ENCODE data around the gene SNW1. TPM values are rescaled to one million over a fixed set of nuclear protein-coding genes. Genes with fewer than 3 reads are reported as not detected.
"Not testable (repeated sequence)": the region's sequence is repeated elsewhere in the genome, so short reads cannot be mapped to it uniquely, and the experiment has no call there.

Gene SNW1
- total and polyA plus RNA-seq, 2 of the 4 experiments (the other 2 are of a cell fraction): 28.2 to 30.6 TPM

DNA sequence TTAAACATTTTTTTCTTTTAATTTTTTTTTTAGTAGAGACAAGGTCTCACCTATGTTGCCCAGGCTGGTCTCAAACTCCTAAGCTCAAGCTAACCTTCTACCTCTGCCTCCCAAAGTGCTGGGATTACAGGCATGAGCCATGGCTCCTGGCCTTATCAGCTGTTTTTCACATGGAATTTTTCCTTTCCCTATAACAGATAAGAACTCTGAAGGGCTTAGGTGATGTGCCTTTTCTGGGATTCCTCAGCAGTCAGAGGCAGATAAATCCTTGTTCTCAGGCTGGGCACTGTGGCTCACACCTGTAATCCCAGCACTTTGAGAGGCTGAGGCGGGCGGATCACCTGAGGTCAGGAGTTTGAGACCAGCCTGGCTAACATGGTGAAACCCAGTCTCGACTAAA lies 32.3 kb upstream of the SNW1 start:
- CTCF ChIA-PET; H4K8ac ChIP-seq (ENCODE audit: low read depth in 2 of 2, low read length in 2 of 2); dilution Hi-C loops (cut with HindIII; ENCODE audit: low sequenced_read_pairs, unreplicated experiment); H2AK9ac ChIP-seq (replicated peaks; ENCODE audit: low read depth, low read length, poor library complexity); H3K56ac ChIP-seq (ENCODE audit: extremely low read depth, insufficient read depth, low read length); H3K4me3 ChIP-seq (ENCODE audit: insufficient read depth, low read depth, low read length); H3K4ac ChIP-seq (ENCODE audit: low read depth, low read length); intact Hi-C loops (cut with micrococcal nuclease); H3K27ac ChIP-seq (ENCODE audit: insufficient read depth, low read length); H3K9me3 ChIP-seq (ENCODE audit: control insufficient read depth, insufficient read depth, low read length); H2AK5ac ChIP-seq (ENCODE audit: low read depth, low read length); H2BK20ac ChIP-seq (ENCODE audit: low read depth, low read length); H3K14ac ChIP-seq (replicated peaks; ENCODE audit: low read depth, low read length); H3K79me1 ChIP-seq (ENCODE audit: low read depth in 1 of 2, low read length in 2 of 2); H3K9me1 ChIP-seq (ENCODE audit: insufficient read depth, low read length); H3K27me3 ChIP-seq (ENCODE audit: control insufficient read depth, insufficient read depth, low read length); BruUV-seq (replicated peaks); ATAC-seq (ENCODE audit: low read depth); H3K4me2 ChIP-seq (ENCODE audit: low read depth, low read length); DNase-seq; POLR2A ChIA-PET (ENCODE audit: unreplicated experiment); H3K23ac ChIP-seq (ENCODE audit: low read depth, low read length); in situ Hi-C loops (cut with MboI; ENCODE audit: low sequenced_read_pairs); H3K4me1 ChIP-seq (ENCODE audit: control insufficient read depth, insufficient read depth, low read length); H2AFZ ChIP-seq (replicated peaks; ENCODE audit: low read length, poor library complexity); H3K18ac ChIP-seq (ENCODE audit: low read depth, low read length); H3K36me3 ChIP-seq (ENCODE audit: control insufficient read depth, insufficient read depth, low read length); H2BK15ac ChIP-seq (ENCODE audit: low read depth, low read length); H2BK120ac ChIP-seq (ENCODE audit: low read depth, low read length); H4K20me1 ChIP-seq (ENCODE audit: insufficient read depth, low read length); H3K9ac ChIP-seq (ENCODE audit: low read depth, low read length); H4K91ac ChIP-seq (ENCODE audit: insufficient read depth, low read depth, low read length); H2BK5ac ChIP-seq (ENCODE audit: low read depth, low read length, poor library complexity, severe bottlenecking); H4K5ac ChIP-seq (ENCODE audit: low read depth, low read length): not testable (repeated sequence)
- 100% methylated on average over 1 of the region's 3 CpGs; no CpG with 5 or more reads in 1 of the 2 experiments for WGBS, 2 experiments (ENCODE audit: extremely low coverage in 2 of 2, insufficient read length in 1 of 2)
